Naive B cell (primary cell): ENCODE data around the gene YES1. TPM values are rescaled to one million over a fixed set of nuclear protein-coding genes. Genes with fewer than 3 reads are reported as not detected.

Source experiments
- ATAC-seq, 2 donors: fragments of 150-1000 bp; cut with Tn5 transposase; 2 replicates each; pipeline ENCODE4 v1.10.0; 2021; ENCODE audit warnings: low read depth in 2 of 2, mild to moderate bottlenecking in 2 of 2, moderate library complexity in 2 of 2
- DNase-seq: peaks from one replicate; pipeline ENCODE4 v3.0.0; 2022
- H3K27ac Mint-ChIP-seq, 6 donors: one replicate each; pipeline ENCODE4 v1.8.0; 2020 to 2022; ENCODE audit warnings: mild to moderate bottlenecking in 6 of 6, mixed read lengths in 6 of 6, moderate library complexity in 5 of 6, inconsistent platforms in 2 of 6
- H3K27me3 Mint-ChIP-seq, 3 donors: one replicate each; pipeline ENCODE4 v1.8.0; 2021 to 2022; ENCODE audit warnings: mixed read lengths in 3 of 3, mild to moderate bottlenecking in 1 of 3
- H3K36me3 Mint-ChIP-seq, 2 donors: one replicate each; pipeline ENCODE4 v1.8.0; 2020 to 2022; ENCODE audit warnings: mixed read lengths in 2 of 2, inconsistent platforms in 1 of 2, mild to moderate bottlenecking in 1 of 2
- H3K4me1 Mint-ChIP-seq, 3 donors: one replicate each; pipeline ENCODE4 v1.8.0; 2020 to 2022; ENCODE audit warnings: mixed read lengths in 3 of 3, inconsistent platforms in 1 of 3, mild to moderate bottlenecking in 1 of 3, moderate library complexity in 1 of 3
- H3K4me3 Mint-ChIP-seq, 8 donors: one replicate each; pipeline ENCODE4 v1.8.0; 2020 to 2022; ENCODE audit warnings: mild to moderate bottlenecking in 8 of 8, mixed read lengths in 8 of 8, moderate library complexity in 8 of 8, inconsistent platforms in 2 of 8
- H3K9me3 Mint-ChIP-seq, 7 donors: one replicate each; pipeline ENCODE4 v1.8.0; 2020 to 2022; ENCODE audit warnings: mixed read lengths in 7 of 7, mild to moderate bottlenecking in 5 of 7, inconsistent platforms in 2 of 7, moderate library complexity in 1 of 7
- polyA plus RNA-seq, 6 donors: library from polyadenylated mRNA; unstranded; fragments of 300-500 nt; fragmentation: Illumina TruSeq; gene quantifications; one replicate each; pipeline ENCODE4 v1.2.3, GENCODE V29; 2021; ENCODE audit warnings: low read depth in 6 of 6

The YES1 gene
- polyA plus RNA-seq, 6 donors from 2014 or later: not detected

GRCh38 chr18:678482-679182 is 133.4 kb downstream of the YES1 start:
- ATAC-seq (no peak), DNase-seq (no peak)
- no peaks in the 10 kb centered on the region for H3K27me3 Mint-ChIP-seq
- no peaks in the 10 kb centered on the region for H3K4me1 Mint-ChIP-seq
- peak overlapping the region in 1 of 6 donors; percentile 21 for H3K27ac Mint-ChIP-seq
- no peaks in the 10 kb centered on the region for H3K36me3 Mint-ChIP-seq
- no peak overlapping the region for H3K4me3 Mint-ChIP-seq
- H3K9me3 Mint-ChIP-seq: no peaks in the 10 kb centered on the region

- H3K9me3 Mint-ChIP-seq: no peaks in the 10 kb centered on the region
- no peaks in the 10 kb centered on the region for H3K36me3 Mint-ChIP-seq
- DNase-seq (no peak), ATAC-seq (no peak)
- no peak overlapping the region for H3K27ac Mint-ChIP-seq
- H3K4me1 Mint-ChIP-seq: no peaks in the 10 kb centered on the region
- no peak overlapping the region for H3K4me3 Mint-ChIP-seq
- H3K27me3 Mint-ChIP-seq: no peaks in the 10 kb centered on the region
Observed at GRCh38 chr18:677951-678381, 134.1 kb downstream of the YES1 start.

- ATAC-seq (no peak), DNase-seq (no peak)
- H3K27ac Mint-ChIP-seq: no peak overlapping the region
- no peaks in the 10 kb centered on the region for H3K4me1 Mint-ChIP-seq
- H3K36me3 Mint-ChIP-seq: no peaks in the 10 kb centered on the region
- no peaks in the 10 kb centered on the region for H3K27me3 Mint-ChIP-seq
- no peaks in the 10 kb centered on the region for H3K9me3 Mint-ChIP-seq
- H3K4me3 Mint-ChIP-seq: no peak overlapping the region
Observed at GRCh38 chr18:677145-677544, 134.9 kb downstream of the YES1 start.

GRCh38 chr18:676736-677135 is 135.3 kb downstream of the YES1 start:
- Mint-ChIP-seq H3K27ac (no peak overlapping the region), H3K4me1 (no peaks in the 10 kb centered on the region), H3K27me3 (no peaks in the 10 kb centered on the region), H3K9me3 (no peaks in the 10 kb centered on the region), H3K4me3 (no peak overlapping the region), H3K36me3 (no peaks in the 10 kb centered on the region)
- DNase-seq: no peak
- ATAC-seq: no peak

- Mint-ChIP-seq H3K9me3 (no peaks in the 10 kb centered on the region), H3K4me3 (no peak overlapping the region), H3K27ac (no peak overlapping the region), H3K4me1 (no peaks in the 10 kb centered on the region), H3K36me3 (no peaks in the 10 kb centered on the region), H3K27me3 (no peaks in the 10 kb centered on the region)
- ATAC-seq: no peak
- DNase-seq: no peak
Observed at GRCh38 chr18:676069-676468, 136.0 kb downstream of the YES1 start.

GRCh38 chr18:675307-675706 is 136.7 kb downstream of the YES1 start:
- Mint-ChIP-seq H3K27me3 (no peaks in the 10 kb centered on the region), H3K27ac (peak overlapping the region in 2 of 6 donors; percentile 39 to 54), H3K36me3 (no peaks in the 10 kb centered on the region), H3K9me3 (peaks cover 0 to 3% (median 0%) of the 10 kb centered on the region in 7 donors), H3K4me1 (no peaks in the 10 kb centered on the region), H3K4me3 (no peak overlapping the region)
- no peak for DNase-seq
- no peak for ATAC-seq

GRCh38 chr18:673769-674168 is 138.3 kb downstream of the YES1 start:
- H3K27ac Mint-ChIP-seq: no peak overlapping the region
- no peak for DNase-seq

GRCh38 chr18:673317-673716 is 138.7 kb downstream of the YES1 start:
- Mint-ChIP-seq H3K4me1 (no peaks in the 10 kb centered on the region), H3K4me3 (no peak overlapping the region), H3K9me3 (peaks cover 0 to 3% (median 0%) of the 10 kb centered on the region in 7 donors), H3K27me3 (no peaks in the 10 kb centered on the region), H3K36me3 (no peaks in the 10 kb centered on the region), H3K27ac (no peak overlapping the region)
- no peak for DNase-seq
- ATAC-seq: no peak

More at GRCh38 chr18:673769-674168, 138.3 kb downstream of the YES1 start:
- ATAC-seq: no peak
- Mint-ChIP-seq H3K27me3 (no peaks in the 10 kb centered on the region), H3K9me3 (peaks cover 0 to 3% (median 0%) of the 10 kb centered on the region in 7 donors), H3K4me3 (no peak overlapping the region), H3K4me1 (no peaks in the 10 kb centered on the region), H3K36me3 (no peaks in the 10 kb centered on the region)

Other genes with a start within 250 kb of the YES1 start
- not detected for gene CETN1, start 231.9 kb downstream of the YES1 start, polyA plus RNA-seq
- gene CLUL1, start 215.3 kb downstream of the YES1 start, polyA plus RNA-seq: not detected
- gene TYMS, start 154.6 kb downstream of the YES1 start, polyA plus RNA-seq: 1 to 10 TPM in 1 of 6 donors, not detected in 5; 1.0 TPM
- gene ENOSF1, start 99.6 kb downstream of the YES1 start, polyA plus RNA-seq: 1 to 10 TPM in 5 of 6 donors, under 1 TPM in 1; 0.53 to 6.6 (median 1.3) TPM
- gene ADCYAP1, start 92.6 kb upstream of the YES1 start, polyA plus RNA-seq: not detected